ENCODE measurements around the gene H6PD.

H6PD gene

GRCh38 chr1:9260059-9260766, 25.6 kb downstream of the H6PD start:
- DNase-seq: no peak

GRCh38 chr1:9261496-9261895, 26.9 kb downstream of the H6PD start:
- DNase-seq: no peak

GRCh38 chr1:9262096-9262986, 27.8 kb downstream of the H6PD start:
- DNase-seq: no peak

GRCh38 chr1:9263276-9263855, 28.8 kb downstream of the H6PD start:
- no peak for DNase-seq

GRCh38 chr1:9263984-9264872, 29.7 kb downstream of the H6PD start:
- DNase-seq: no peak

- no peak for DNase-seq
These were observed 30.5 kb downstream of the H6PD start for GRCh38 chr1:9265037-9265436.

GRCh38 chr1:9265968-9266367, 31.4 kb downstream of the H6PD start:
- DNase-seq: no peak

GRCh38 chr1:9267352-9267686, 32.7 kb downstream of the H6PD start:
- DNase-seq: no peak

GRCh38 chr1:9267827-9268581, 33.4 kb downstream of the H6PD start:
- no peak for DNase-seq

GRCh38 chr1:9269078-9269501, 34.5 kb downstream of the H6PD start:
- DNase-seq: no peak

- no peak for DNase-seq
These were observed 35.1 kb downstream of the H6PD start for GRCh38 chr1:9269721-9270120.

GRCh38 chr1:9270290-9270883, 35.8 kb downstream of the H6PD start:
- no peak for DNase-seq

- no peak for DNase-seq
These were observed 36.7 kb downstream of the H6PD start for GRCh38 chr1:9271283-9271682.

GRCh38 chr1:9271861-9272595, 37.5 kb downstream of the H6PD start:
- DNase-seq: no peak

GRCh38 chr1:9273177-9273576, 38.6 kb downstream of the H6PD start:
- DNase-seq: no peak

- DNase-seq: no peak
These were observed 40.6 kb downstream of the H6PD start for GRCh38 chr1:9275161-9275560.

GRCh38 chr1:9275567-9276034, 41.0 kb downstream of the H6PD start:
- no peak for DNase-seq

- DNase-seq: no peak
These were observed 43.5 kb downstream of the H6PD start for GRCh38 chr1:9278116-9278515.

GRCh38 chr1:9278585-9279153, 44.1 kb downstream of the H6PD start:
- DNase-seq: no peak

GRCh38 chr1:9279172-9279840, 44.7 kb downstream of the H6PD start:
- DNase-seq: no peak
